WTC11 (cell line): ENCODE measurements around the gene VILL. TPM values are rescaled to one million over a fixed set of nuclear protein-coding genes. Genes with fewer than 3 reads are reported as not detected.

Source experiments
- ATAC-seq: fragments of 200-7000 bp; cut with Tn5 transposase; 2 replicates; pipeline ENCODE4 v1.10.0; 2021; ENCODE audit warnings: mild to moderate bottlenecking, moderate library complexity
- CTCF ChIA-PET: fragments of 300-600 bp; sonication (Branson Sonifier 250); formaldehyde crosslinking; loops from one replicate; lab custom pipeline; 2021; ENCODE audit warnings: antibody characterized with exemption; lab: Charles Lee
- POLR2A ChIA-PET: fragments of 350-600 bp; sonication (Branson Sonifier 250); formaldehyde crosslinking; loops from one replicate; lab custom pipeline; 2021; ENCODE audit warnings: antibody characterized with exemption; lab: Charles Lee
- DNase-seq: peaks from one replicate; pipeline ENCODE4 v3.0.0; 2021; ENCODE audit warnings: low spot score
- H3K27ac Mint-ChIP-seq: 2 replicates; pipeline ENCODE4 v1.8.0; 2021; ENCODE audit warnings: mixed read lengths
- H3K27me3 Mint-ChIP-seq: 2 replicates; pipeline ENCODE4 v1.8.0; 2021; ENCODE audit warnings: low read depth, mild to moderate bottlenecking, moderate library complexity, mixed read lengths
- H3K36me3 Mint-ChIP-seq: 2 replicates; pipeline ENCODE4 v1.8.0; 2021; ENCODE audit warnings: mixed read lengths
- H3K4me1 Mint-ChIP-seq: 2 replicates; pipeline ENCODE4 v1.8.0; 2022; ENCODE audit warnings: mixed read lengths
- H3K4me3 Mint-ChIP-seq: 2 replicates; pipeline ENCODE4 v1.8.0; 2021; ENCODE audit warnings: mild to moderate bottlenecking, moderate library complexity, mixed read lengths
- H3K9me3 Mint-ChIP-seq: 2 replicates; pipeline ENCODE4 v1.8.0; 2021; ENCODE audit warnings: mixed read lengths
- FOXJ3 ChIP-seq: sonication (generic); formaldehyde crosslinking; IDR thresholded peaks from 2 replicates; pipeline ENCODE4 v1.9.0; 2021; ENCODE audit warnings: missing genetic modification reagents, mild to moderate bottlenecking, borderline replicate concordance
- MXD4 ChIP-seq: fragments of 250-450 bp; sonication (Bioruptor Pico); IDR thresholded peaks from 2 replicates; pipeline ENCODE4 v1.8.0; 2021; ENCODE audit warnings: mild to moderate bottlenecking, moderate library complexity, borderline replicate concordance
- SOX15 ChIP-seq: fragments of 250-450 bp; sonication (Bioruptor Pico); IDR thresholded peaks from 2 replicates; pipeline ENCODE4 v1.9.0; 2021; ENCODE audit warnings: mild to moderate bottlenecking
- ZNF138 ChIP-seq: sonication (generic); formaldehyde crosslinking; conservative IDR thresholded peaks from 2 replicates; pipeline ENCODE4 v1.8.1; 2022; ENCODE audit warnings: mild to moderate bottlenecking, moderate library complexity, missing genetic modification reagents
- ZNF219 ChIP-seq: sonication (generic); formaldehyde crosslinking; IDR thresholded peaks from 2 replicates; pipeline ENCODE4 v1.8.0; 2023; ENCODE audit warnings: missing genetic modification reagents, mild to moderate bottlenecking, borderline replicate concordance
- ZNF423 ChIP-seq: fragments of 250-450 bp; sonication (Bioruptor Pico); IDR thresholded peaks from 2 replicates; pipeline ENCODE4 v2.1.2; 2022; ENCODE audit warnings: mild to moderate bottlenecking, moderate library complexity
- total RNA-seq: library from RNA; stranded (reverse); gene quantifications from 3 replicates; pipeline ENCODE4 v1.2.3, GENCODE V29; 2021
- TF ChIP-seq, protein P1 (sequence below): sonication (generic); formaldehyde crosslinking; IDR thresholded peaks from 2 replicates; pipeline ENCODE4 v1.8.0; 2023; ENCODE audit warnings: mild to moderate bottlenecking, missing genetic modification reagents
- TF ChIP-seq, protein P2 (sequence below): sonication (generic); formaldehyde crosslinking; IDR thresholded peaks from 2 replicates; pipeline ENCODE4 v1.8.1; 2023; ENCODE audit warnings: mild to moderate bottlenecking, moderate library complexity, missing genetic modification reagents
- TF ChIP-seq, protein P3 (sequence below): fragments of 250-450 bp; sonication (Bioruptor Pico); IDR thresholded peaks from 2 replicates; pipeline ENCODE4 v1.8.0; 2021; ENCODE audit warnings: mild to moderate bottlenecking
- TF ChIP-seq, protein P4 (sequence below): sonication (generic); formaldehyde crosslinking; IDR thresholded peaks from 2 replicates; pipeline ENCODE4 v1.8.1; 2022; ENCODE audit warnings: mild to moderate bottlenecking, moderate library complexity, missing genetic modification reagents
- TF ChIP-seq, protein P5 (sequence below): sonication (generic); formaldehyde crosslinking; IDR thresholded peaks from 2 replicates; pipeline ENCODE4 v1.8.1; 2022; ENCODE audit warnings: low read depth, missing genetic modification reagents, borderline replicate concordance
- TF ChIP-seq, protein P6 (sequence below): sonication (generic); formaldehyde crosslinking; IDR thresholded peaks from 2 replicates; pipeline ENCODE4 v1.8.0; 2023; ENCODE audit warnings: missing genetic modification reagents
- TF ChIP-seq, protein P7 (sequence below): sonication (generic); formaldehyde crosslinking; IDR thresholded peaks from 2 replicates; pipeline ENCODE4 v1.8.0; 2022; ENCODE audit warnings: mild to moderate bottlenecking, missing genetic modification reagents
- TF ChIP-seq, protein P8 (sequence below): sonication (generic); formaldehyde crosslinking; IDR thresholded peaks from 2 replicates; pipeline ENCODE4 v1.8.1; 2022; ENCODE audit warnings: low read depth, mild to moderate bottlenecking, moderate library complexity, missing genetic modification reagents, borderline replicate concordance

VILL gene
- total RNA-seq, 1 experiment from 2014 or later, result 4.7 TPM

DNA sequence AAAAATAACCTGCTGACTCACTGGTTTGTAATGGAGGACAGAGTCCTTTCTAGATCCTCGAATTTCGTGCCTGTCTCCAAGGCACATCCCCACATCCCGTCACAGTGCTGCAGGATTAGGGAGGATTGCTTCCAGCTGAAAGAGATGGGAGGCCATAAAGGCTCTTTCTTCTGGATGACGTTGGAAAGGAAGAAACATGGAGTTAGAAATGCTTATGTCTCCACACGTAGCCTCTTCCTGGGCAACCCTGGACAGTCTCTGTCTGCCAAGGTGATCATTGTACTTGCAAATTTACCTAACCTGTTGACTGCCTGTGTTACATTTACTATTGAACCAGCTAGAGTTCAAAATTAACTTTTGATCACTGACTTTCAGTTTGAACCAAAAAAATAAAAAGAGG, 27.6 kb upstream of the VILL start:
- Mint-ChIP-seq H3K4me3 (no peak overlapping the region), H3K27ac (peak overlapping the region; percentile 67), H3K9me3 (no peaks in the 10 kb centered on the region; the same call in 1 of the 2 replicates), H3K27me3 (no peaks in the 10 kb centered on the region), H3K36me3 (peaks cover 5% of the 10 kb centered on the region), H3K4me1 (peaks cover 36% of the 10 kb centered on the region)
- CTCF ChIA-PET, result interaction anchor here (2.5 to 2.9 kb wide), 2 partner anchors 11 to 34 kb away, joined by 10 to 24 read pairs; no protein-coding TSS in a partner anchor
- TF ChIP-seq MXD4 (CRISPR knock-in tag), result no peak
- TF ChIP-seq, protein P1, sequence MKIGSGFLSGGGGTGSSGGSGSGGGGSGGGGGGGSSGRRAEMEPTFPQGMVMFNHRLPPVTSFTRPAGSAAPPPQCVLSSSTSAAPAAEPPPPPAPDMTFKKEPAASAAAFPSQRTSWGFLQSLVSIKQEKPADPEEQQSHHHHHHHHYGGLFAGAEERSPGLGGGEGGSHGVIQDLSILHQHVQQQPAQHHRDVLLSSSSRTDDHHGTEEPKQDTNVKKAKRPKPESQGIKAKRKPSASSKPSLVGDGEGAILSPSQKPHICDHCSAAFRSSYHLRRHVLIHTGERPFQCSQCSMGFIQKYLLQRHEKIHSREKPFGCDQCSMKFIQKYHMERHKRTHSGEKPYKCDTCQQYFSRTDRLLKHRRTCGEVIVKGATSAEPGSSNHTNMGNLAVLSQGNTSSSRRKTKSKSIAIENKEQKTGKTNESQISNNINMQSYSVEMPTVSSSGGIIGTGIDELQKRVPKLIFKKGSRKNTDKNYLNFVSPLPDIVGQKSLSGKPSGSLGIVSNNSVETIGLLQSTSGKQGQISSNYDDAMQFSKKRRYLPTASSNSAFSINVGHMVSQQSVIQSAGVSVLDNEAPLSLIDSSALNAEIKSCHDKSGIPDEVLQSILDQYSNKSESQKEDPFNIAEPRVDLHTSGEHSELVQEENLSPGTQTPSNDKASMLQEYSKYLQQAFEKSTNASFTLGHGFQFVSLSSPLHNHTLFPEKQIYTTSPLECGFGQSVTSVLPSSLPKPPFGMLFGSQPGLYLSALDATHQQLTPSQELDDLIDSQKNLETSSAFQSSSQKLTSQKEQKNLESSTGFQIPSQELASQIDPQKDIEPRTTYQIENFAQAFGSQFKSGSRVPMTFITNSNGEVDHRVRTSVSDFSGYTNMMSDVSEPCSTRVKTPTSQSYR (CRISPR knock-in tag), result no peak
- no peak for TF ChIP-seq ZNF219 (CRISPR knock-in tag)
- no peak for TF ChIP-seq FOXJ3
- TF ChIP-seq, protein P2, sequence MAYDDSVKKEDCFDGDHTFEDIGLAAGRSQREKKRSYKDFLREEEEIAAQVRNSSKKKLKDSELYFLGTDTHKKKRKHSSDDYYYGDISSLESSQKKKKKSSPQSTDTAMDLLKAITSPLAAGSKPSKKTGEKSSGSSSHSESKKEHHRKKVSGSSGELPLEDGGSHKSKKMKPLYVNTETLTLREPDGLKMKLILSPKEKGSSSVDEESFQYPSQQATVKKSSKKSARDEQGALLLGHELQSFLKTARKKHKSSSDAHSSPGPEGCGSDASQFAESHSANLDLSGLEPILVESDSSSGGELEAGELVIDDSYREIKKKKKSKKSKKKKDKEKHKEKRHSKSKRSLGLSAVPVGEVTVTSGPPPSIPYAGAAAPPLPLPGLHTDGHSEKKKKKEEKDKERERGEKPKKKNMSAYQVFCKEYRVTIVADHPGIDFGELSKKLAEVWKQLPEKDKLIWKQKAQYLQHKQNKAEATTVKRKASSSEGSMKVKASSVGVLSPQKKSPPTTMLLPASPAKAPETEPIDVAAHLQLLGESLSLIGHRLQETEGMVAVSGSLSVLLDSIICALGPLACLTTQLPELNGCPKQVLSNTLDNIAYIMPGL (CRISPR knock-in tag), result no peak
- TF ChIP-seq, protein P3, sequence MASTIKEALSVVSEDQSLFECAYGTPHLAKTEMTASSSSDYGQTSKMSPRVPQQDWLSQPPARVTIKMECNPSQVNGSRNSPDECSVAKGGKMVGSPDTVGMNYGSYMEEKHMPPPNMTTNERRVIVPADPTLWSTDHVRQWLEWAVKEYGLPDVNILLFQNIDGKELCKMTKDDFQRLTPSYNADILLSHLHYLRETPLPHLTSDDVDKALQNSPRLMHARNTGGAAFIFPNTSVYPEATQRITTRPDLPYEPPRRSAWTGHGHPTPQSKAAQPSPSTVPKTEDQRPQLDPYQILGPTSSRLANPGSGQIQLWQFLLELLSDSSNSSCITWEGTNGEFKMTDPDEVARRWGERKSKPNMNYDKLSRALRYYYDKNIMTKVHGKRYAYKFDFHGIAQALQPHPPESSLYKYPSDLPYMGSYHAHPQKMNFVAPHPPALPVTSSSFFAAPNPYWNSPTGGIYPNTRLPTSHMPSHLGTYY (CRISPR knock-in tag), result no peak
- TF ChIP-seq, protein P4, sequence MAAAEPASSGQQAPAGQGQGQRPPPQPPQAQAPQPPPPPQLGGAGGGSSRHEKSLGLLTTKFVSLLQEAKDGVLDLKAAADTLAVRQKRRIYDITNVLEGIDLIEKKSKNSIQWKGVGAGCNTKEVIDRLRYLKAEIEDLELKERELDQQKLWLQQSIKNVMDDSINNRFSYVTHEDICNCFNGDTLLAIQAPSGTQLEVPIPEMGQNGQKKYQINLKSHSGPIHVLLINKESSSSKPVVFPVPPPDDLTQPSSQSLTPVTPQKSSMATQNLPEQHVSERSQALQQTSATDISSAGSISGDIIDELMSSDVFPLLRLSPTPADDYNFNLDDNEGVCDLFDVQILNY (CRISPR knock-in tag), result no peak
- no peak for TF ChIP-seq SOX15 (CRISPR knock-in tag)
- TF ChIP-seq, protein P5, sequence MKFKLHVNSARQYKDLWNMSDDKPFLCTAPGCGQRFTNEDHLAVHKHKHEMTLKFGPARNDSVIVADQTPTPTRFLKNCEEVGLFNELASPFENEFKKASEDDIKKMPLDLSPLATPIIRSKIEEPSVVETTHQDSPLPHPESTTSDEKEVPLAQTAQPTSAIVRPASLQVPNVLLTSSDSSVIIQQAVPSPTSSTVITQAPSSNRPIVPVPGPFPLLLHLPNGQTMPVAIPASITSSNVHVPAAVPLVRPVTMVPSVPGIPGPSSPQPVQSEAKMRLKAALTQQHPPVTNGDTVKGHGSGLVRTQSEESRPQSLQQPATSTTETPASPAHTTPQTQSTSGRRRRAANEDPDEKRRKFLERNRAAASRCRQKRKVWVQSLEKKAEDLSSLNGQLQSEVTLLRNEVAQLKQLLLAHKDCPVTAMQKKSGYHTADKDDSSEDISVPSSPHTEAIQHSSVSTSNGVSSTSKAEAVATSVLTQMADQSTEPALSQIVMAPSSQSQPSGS (CRISPR knock-in tag), result no peak
- DNase-seq, result no peak
- no peak for ATAC-seq
- POLR2A ChIA-PET, result no interaction called here

DNA sequence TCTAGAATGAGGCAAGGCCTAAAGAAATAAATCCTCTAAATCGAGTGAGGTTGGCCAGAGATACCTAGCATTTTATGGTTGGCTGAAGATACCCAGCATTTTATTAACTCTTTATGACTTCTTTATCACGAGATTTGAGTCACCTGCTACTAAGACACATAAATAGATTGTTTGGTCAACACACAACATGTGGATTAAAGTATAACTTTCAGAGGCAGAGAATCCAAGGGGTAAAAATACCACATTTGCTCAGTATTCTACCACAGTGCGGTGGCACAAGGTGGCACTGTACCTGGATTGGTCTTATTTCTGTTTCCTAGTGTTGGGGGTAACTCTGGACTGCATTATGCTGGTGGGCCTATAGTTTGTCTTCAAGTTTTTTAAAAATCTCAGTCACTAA, 27.0 kb upstream of the VILL start:
- Mint-ChIP-seq H3K9me3 (no peaks in the 10 kb centered on the region; the same call in 1 of the 2 replicates), H3K27me3 (no peaks in the 10 kb centered on the region), H3K36me3 (peaks cover 5% of the 10 kb centered on the region), H3K4me3 (no peak overlapping the region), H3K4me1 (peaks cover 42% of the 10 kb centered on the region), H3K27ac (no peak overlapping the region)
- ChIA-PET POLR2A (no interaction called here), CTCF (interaction anchor here (0.6 to 2.9 kb wide), 4 partner anchors 10 to 407 kb away, joined by 3 to 24 read pairs (median 8); partner anchors contain the start of gene CTDSPL)
- ATAC-seq (no peak), DNase-seq (no peak)
- TF ChIP-seq, protein P6, sequence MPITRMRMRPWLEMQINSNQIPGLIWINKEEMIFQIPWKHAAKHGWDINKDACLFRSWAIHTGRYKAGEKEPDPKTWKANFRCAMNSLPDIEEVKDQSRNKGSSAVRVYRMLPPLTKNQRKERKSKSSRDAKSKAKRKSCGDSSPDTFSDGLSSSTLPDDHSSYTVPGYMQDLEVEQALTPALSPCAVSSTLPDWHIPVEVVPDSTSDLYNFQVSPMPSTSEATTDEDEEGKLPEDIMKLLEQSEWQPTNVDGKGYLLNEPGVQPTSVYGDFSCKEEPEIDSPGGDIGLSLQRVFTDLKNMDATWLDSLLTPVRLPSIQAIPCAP (CRISPR knock-in tag), result no peak
- TF ChIP-seq ZNF423 (no peak), ZNF138 (CRISPR knock-in tag) (no peak)
- TF ChIP-seq, protein P7, sequence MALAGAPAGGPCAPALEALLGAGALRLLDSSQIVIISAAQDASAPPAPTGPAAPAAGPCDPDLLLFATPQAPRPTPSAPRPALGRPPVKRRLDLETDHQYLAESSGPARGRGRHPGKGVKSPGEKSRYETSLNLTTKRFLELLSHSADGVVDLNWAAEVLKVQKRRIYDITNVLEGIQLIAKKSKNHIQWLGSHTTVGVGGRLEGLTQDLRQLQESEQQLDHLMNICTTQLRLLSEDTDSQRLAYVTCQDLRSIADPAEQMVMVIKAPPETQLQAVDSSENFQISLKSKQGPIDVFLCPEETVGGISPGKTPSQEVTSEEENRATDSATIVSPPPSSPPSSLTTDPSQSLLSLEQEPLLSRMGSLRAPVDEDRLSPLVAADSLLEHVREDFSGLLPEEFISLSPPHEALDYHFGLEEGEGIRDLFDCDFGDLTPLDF (CRISPR knock-in tag), result no peak
- TF ChIP-seq, protein P8, sequence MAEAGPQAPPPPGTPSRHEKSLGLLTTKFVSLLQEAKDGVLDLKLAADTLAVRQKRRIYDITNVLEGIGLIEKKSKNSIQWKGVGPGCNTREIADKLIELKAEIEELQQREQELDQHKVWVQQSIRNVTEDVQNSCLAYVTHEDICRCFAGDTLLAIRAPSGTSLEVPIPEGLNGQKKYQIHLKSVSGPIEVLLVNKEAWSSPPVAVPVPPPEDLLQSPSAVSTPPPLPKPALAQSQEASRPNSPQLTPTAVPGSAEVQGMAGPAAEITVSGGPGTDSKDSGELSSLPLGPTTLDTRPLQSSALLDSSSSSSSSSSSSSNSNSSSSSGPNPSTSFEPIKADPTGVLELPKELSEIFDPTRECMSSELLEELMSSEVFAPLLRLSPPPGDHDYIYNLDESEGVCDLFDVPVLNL (CRISPR knock-in tag), result no peak
